Stimulated activated CD8-positive, alpha-beta memory T cell treated with anti-CD3 and anti-CD28 coated beads, Interleukin-15, amount 100 ng/mL, for 4 hours (primary cell): ENCODE results near the gene POTEE.
"Not testable (repeated sequence)": the region's sequence is repeated elsewhere in the genome, so short reads cannot be mapped to it uniquely, and the experiment has no call there.

Experiments used
- DNase-seq, 2 donors: peaks; one replicate each; pipeline ENCODE4 v3.0.0-alpha.2; 2020; ENCODE audit warnings: low read depth in 2 of 2

Gene POTEE

GRCh38 chr2:131209030-131209772, at the start of gene POTEE:
Gene POTEE, plus strand, starts transcription at chr2:131209536. Its CDS starts 8,867 bp downstream, at chr2:131218403.
- not testable (repeated sequence) for DNase-seq

GRCh38 chr2:131165562-131165961, 43.8 kb upstream of the POTEE start:
- not testable (repeated sequence) for DNase-seq

DNA sequence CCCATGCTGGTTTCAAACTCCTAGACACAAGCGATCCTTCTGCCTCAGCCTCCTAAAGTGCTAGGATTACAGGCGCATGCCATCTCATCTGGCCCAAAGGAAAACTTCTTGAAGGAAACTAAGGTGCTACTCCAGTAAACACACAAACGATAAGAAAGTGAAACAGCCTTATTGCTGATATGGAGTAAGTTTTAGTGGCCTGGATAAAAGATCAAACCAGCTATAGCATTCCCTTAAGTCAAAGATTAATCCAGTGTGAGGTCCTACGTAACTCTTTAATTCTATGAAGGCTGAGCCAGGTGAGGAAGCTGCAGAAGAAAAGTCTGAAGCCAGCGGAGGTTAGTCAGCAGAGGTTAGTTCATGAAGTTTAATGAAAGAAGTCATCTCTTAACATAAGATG, 40.8 kb upstream of the POTEE start:
- DNase-seq = no peak

- not testable (repeated sequence) for DNase-seq
These were observed 31.3 kb upstream of the POTEE start for GRCh38 chr2:131178050-131178449.

- not testable (repeated sequence) for DNase-seq
These were observed 30.5 kb upstream of the POTEE start for GRCh38 chr2:131178721-131179418.

GRCh38 chr2:131181451-131181850, 27.9 kb upstream of the POTEE start:
- DNase-seq = not testable (repeated sequence)

DNA sequence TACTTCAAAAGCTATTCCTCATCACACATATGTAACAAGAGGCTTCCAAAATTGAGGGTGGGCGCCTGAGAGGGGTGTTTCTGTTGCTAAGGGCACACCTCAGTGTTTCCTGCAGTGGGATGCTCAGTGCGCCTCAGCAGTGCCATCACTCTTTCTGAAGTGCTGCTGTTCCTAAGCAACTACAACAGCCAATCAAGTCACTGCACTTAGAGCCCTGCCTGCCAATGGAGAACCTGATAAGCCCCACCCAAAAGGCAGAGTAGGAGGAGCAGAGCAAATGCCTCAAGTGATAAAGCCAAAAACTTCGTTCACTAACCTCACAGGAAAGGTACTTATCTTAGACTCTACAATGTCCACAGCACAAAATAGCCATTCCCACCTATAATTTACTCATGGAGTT, 15.9 kb upstream of the POTEE start:
- not testable (repeated sequence) for DNase-seq

DNA sequence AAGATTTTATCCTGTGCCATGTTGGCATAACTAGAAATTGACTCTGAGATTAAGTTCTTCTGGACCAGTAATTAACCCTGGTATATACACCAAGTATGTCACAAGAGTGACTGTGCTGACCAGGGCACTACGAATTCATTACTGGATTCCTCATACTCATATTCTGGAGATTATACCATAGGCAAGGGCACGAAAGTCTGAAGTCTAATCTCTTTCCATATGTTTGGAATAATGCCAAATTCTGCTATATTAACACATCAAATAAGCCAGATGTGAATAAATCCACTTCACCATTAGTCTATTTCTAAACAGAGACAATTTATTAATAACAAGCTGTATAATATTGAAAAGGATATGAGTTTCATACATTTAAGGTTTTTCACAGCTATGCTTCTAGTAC, 13.2 kb upstream of the POTEE start:
- not testable (repeated sequence) for DNase-seq

DNA sequence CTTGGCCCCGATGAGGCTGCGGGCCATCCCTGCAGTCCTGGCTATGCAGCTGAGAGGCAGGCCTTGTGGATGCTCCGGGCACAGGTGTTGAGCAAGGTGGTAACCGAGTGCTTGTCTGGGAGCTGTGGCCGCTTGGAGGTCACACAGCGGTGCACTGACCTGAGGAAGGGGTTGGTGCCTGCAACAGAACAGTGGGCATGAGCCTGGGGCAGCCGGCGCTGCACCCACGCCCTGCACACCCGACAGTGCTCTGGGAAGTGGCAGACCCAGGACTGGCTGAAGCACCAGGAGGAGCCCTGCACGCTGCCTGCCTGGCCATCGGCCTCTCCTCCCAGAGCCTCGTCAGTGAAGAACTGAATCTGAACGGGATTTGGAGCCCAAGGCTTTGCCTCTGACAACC, 8.2 kb upstream of the POTEE start:
- DNase-seq = no peak

GRCh38 chr2:131207839-131208238, 1.5 kb upstream of the POTEE start:
- DNase-seq = not testable (repeated sequence)

- DNase-seq = not testable (repeated sequence)
These were observed 403 bp downstream of the POTEE start for GRCh38 chr2:131209773-131210104.

DNA sequence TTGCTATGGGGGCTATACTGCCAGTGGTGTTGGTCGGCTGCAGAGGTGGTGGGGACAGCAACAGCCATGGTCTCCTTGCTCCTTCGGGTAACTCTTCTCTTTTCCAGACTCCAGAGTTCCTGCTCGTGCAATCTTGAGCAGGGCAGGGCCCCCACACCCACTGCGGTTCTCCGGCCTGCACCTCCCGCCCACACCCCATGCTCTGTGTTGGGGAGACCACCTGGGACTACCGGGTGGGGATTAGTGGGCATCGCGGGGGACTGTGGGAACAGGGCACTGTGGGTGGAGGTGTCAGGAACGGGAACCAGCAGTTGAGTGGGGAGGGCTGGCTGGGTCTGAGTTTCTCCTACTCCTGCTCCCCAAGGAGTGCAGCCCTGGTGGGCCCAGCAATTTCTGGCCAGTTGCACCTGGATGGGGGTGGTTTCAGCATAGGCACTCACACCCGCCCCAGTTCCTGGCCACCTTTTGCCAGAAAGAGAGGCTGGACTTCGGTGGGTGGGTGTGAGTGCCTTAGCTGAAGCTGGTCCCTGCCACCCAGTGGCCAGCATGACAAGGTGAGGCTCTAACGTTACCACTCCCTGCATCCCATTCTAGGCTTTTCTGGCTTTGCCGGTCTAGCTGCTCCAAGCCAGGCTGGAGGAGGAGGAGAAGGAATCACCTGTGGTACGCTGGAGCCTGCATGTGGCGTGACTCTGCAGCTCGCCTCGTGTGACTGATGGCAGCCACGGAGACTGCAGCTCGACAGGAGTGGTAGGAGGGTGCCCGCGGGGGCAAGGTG, 1.3 kb downstream of the POTEE start:
- DNase-seq = not testable (repeated sequence)

DNA sequence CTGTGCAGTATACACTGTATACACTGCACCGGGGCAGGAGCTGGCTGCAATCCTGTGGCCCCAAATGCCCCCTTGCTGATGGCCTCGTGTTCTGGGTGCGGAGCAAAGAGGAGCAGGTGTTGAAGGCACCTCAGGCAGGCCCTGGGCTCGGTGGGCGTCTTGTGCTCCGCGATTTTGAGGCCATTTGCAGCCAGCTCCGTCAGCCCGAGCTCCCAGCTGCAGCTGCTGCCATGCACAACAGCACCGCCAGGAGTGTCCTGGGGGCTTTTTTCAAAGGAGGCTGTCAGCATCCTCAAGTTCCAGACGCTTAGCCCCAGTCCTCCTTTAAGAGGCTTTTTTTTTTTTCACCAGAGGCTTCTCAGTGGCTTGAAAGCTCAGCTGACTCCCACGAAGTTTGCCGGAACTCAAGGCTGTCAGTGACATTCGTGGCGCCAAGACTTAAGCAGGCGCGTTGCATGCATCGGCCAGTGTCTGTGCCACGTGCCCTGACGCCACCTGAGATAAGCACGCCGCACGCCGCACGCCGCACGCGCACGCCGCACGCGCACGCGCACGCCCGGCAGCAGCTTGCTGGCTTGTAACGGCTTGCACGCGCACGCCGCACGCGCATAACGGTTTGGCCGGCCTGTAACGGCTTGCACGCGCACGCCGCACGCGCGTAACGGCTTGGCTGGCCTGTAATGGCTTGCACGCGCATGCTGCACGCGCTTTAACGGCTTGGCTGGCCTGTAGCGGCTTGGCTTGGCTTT, 8.1 kb downstream of the POTEE start:
- not testable (repeated sequence) for DNase-seq

DNA sequence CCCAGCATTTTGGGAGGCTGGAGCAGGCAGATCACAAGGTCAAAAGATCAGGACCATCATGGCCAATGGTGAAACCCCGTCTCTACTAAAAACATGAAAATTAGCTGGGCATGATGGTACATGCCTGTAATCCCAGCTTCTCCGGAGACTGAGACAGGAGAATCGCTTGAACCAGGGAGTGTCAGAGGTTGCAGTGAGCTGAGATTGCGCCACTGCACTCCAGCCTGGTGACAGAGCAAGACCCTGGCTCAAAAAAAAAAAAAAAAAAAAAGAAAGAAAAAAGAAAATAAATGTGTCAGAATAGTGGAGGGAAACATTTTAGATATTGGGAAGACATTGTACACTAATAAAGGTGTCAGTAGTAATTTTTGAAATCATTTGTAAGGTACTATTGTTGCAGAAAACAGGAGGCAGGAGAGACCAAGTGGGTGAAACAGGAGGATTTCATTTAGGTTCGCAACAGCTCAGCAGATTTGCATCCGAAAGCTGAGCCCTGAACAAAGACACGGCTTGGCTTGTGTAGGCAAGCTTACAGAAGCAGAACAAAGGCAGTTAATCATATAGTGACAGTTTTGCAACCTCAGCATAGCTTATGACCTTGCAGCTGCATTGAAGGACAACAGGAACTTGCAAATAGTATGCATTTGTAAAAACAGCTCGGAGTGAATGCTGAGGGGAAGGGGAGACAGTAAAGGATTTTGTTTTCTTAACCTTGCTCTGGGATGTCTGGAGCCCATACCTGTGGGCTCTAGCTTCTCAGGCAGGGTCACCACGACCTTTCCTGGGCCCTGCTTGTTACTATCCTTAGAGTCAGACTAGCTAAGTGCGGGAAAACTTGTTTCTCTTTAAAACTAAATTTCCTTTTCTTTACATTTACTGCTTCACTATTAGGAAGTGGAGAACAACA, 26.5 kb downstream of the POTEE start:
- not testable (repeated sequence) for DNase-seq
